H9 (cell line): Measurements from ENCODE around the gene ALB. TPM values are rescaled to one million over a fixed set of nuclear protein-coding genes. Genes with fewer than 3 reads are reported as not detected.

ENCODE experiments used
- DNase-seq: peaks from one replicate; pipeline ENCODE4 v3.0.0-alpha.2; 2017
- H2AFZ ChIP-seq: one replicate; pipeline ENCODE4 v1.6.1; 2013; ENCODE audit warnings: mild to moderate bottlenecking, low read length, control low read depth, moderate library complexity
- H2AK5ac ChIP-seq: 2 replicates; pipeline ENCODE4 v1.6.1; 2013; ENCODE audit warnings: low read length, control low read depth, mixed read lengths; ENCODE audit not compliant: insufficient read length
- H2BK120ac ChIP-seq: one replicate; pipeline ENCODE4 v1.6.1; 2013; ENCODE audit warnings: low read depth, mild to moderate bottlenecking, low read length, control low read depth, inconsistent platforms; ENCODE audit not compliant: poor library complexity, severe bottlenecking
- H2BK12ac ChIP-seq: 2 replicates; pipeline ENCODE4 v1.6.1; 2013; ENCODE audit warnings: low read length, control low read depth, mixed read lengths, low read depth; ENCODE audit not compliant: insufficient read length
- H2BK15ac ChIP-seq: 2 replicates; pipeline ENCODE4 v1.6.1; 2013; ENCODE audit warnings: low read depth, low read length, control low read depth
- H2BK20ac ChIP-seq: one replicate; pipeline ENCODE4 v1.6.1; 2013; ENCODE audit warnings: low read depth, mild to moderate bottlenecking, low read length, control low read depth, inconsistent platforms; ENCODE audit not compliant: poor library complexity, severe bottlenecking
- H2BK5ac ChIP-seq: 2 replicates; pipeline ENCODE4 v1.6.1; 2013; ENCODE audit warnings: low read length, control low read depth, mixed read lengths; ENCODE audit not compliant: insufficient read length
- H3K14ac ChIP-seq: 2 replicates; pipeline ENCODE4 v1.6.1; 2013; ENCODE audit warnings: low read length, control low read depth; ENCODE audit not compliant: insufficient read depth
- H3K18ac ChIP-seq: 2 replicates; pipeline ENCODE4 v1.6.1; 2013; ENCODE audit warnings: low read depth, mild to moderate bottlenecking, mixed read lengths, low read length, control low read depth; ENCODE audit not compliant: insufficient read length
- H3K23ac ChIP-seq: 2 replicates; pipeline ENCODE4 v1.6.1; 2013; ENCODE audit warnings: low read length, control low read depth, mixed read lengths, low read depth; ENCODE audit not compliant: insufficient read length
- H3K23me2 ChIP-seq: 2 replicates; pipeline ENCODE4 v1.6.1; 2013; ENCODE audit warnings: low read depth, mild to moderate bottlenecking, mixed read lengths, low read length, control low read depth; ENCODE audit not compliant: insufficient read length, poor library complexity, severe bottlenecking
- H3K27ac ChIP-seq: 2 replicates; pipeline ENCODE4 v1.5.1; 2013; ENCODE audit warnings: low read length, control low read depth, mixed read lengths, low read depth; ENCODE audit not compliant: insufficient read length
- H3K27me3 ChIP-seq: 2 replicates; pipeline ENCODE4 v1.6.1; 2013; ENCODE audit warnings: low read length, control low read depth, inconsistent platforms; ENCODE audit not compliant: insufficient read depth
- H3K4ac ChIP-seq: 2 replicates; pipeline ENCODE4 v1.6.1; 2013; ENCODE audit warnings: low read depth, mild to moderate bottlenecking, control low read depth, inconsistent platforms, low read length, moderate library complexity
- H3K4me1 ChIP-seq: 2 replicates; pipeline ENCODE4 v1.6.1; 2013; ENCODE audit warnings: low read length, control low read depth, inconsistent platforms; ENCODE audit not compliant: insufficient read depth
- H3K4me2 ChIP-seq: 2 replicates; pipeline ENCODE4 v1.6.1; 2013; ENCODE audit warnings: low read length, control low read depth, mixed read lengths; ENCODE audit not compliant: insufficient read length, insufficient read depth
- H3K56ac ChIP-seq: 2 replicates; pipeline ENCODE4 v1.6.1; 2013; ENCODE audit warnings: low read depth, mild to moderate bottlenecking, mixed read lengths, low read length, control low read depth; ENCODE audit not compliant: insufficient read length
- H3K79me1 ChIP-seq: 2 replicates; pipeline ENCODE4 v1.6.1; 2013; ENCODE audit warnings: low read depth, mild to moderate bottlenecking, moderate library complexity, low read length, control low read depth, inconsistent platforms; ENCODE audit not compliant: insufficient read depth, poor library complexity, severe bottlenecking
- H3K79me2 ChIP-seq: 2 replicates; pipeline ENCODE4 v1.6.1; 2013; ENCODE audit warnings: low read length, control low read depth, inconsistent platforms; ENCODE audit not compliant: insufficient read depth
- H3K9ac ChIP-seq: 2 replicates; pipeline ENCODE4 v1.6.1; 2013; ENCODE audit warnings: low read length, control low read depth, mixed read lengths; ENCODE audit not compliant: insufficient read length; ENCODE audit errors: extremely low read depth
- H3K9me3 ChIP-seq: one replicate; pipeline ENCODE4 v1.6.1; 2013; ENCODE audit warnings: low read depth, low read length, inconsistent platforms; ENCODE audit not compliant: control insufficient read depth
- H3T11ph ChIP-seq: one replicate; pipeline ENCODE4 v1.6.1; 2013; ENCODE audit warnings: mild to moderate bottlenecking, low read length, control low read depth, inconsistent platforms
- H4K20me1 ChIP-seq: one replicate; pipeline ENCODE4 v1.6.1; 2013; ENCODE audit not compliant: control insufficient read depth, insufficient read length, insufficient read depth
- H4K5ac ChIP-seq: 2 replicates; pipeline ENCODE4 v1.6.1; 2013; ENCODE audit warnings: low read depth, mild to moderate bottlenecking, mixed read lengths, low read length, control low read depth; ENCODE audit not compliant: insufficient read length
- H4K8ac ChIP-seq: replicated peaks from 2 replicates; pipeline ENCODE4 v1.6.1; 2013; ENCODE audit warnings: low read length, control low read depth, mixed read lengths, low read depth; ENCODE audit not compliant: insufficient read length
- H4K91ac ChIP-seq: 2 replicates; pipeline ENCODE4 v1.6.1; 2013; ENCODE audit warnings: low read depth, mild to moderate bottlenecking, moderate library complexity, mixed read lengths, low read length, control low read depth; ENCODE audit not compliant: insufficient read length
- H3K27ac Mint-ChIP-seq, 3 experiments: 2 replicates in 2 of 3; 3 replicates in 1 of 3; pipeline ENCODE4 v1.8.0; 2020 to 2021; ENCODE audit warnings: mixed read lengths in 3 of 3, mild to moderate bottlenecking in 1 of 3, moderate library complexity in 1 of 3
- H3K27me3 Mint-ChIP-seq: 2 replicates; pipeline ENCODE4 v1.8.0; 2021; ENCODE audit warnings: low read depth, mild to moderate bottlenecking, moderate library complexity, mixed read lengths
- H3K36me3 Mint-ChIP-seq, 3 experiments: 2 replicates in 2 of 3; 3 replicates in 1 of 3; pipeline ENCODE4 v1.8.0; 2020 to 2021; ENCODE audit warnings: low read depth in 3 of 3, mixed read lengths in 3 of 3; ENCODE audit not compliant: insufficient read depth in 1 of 3
- H3K4me1 Mint-ChIP-seq, 2 experiments: 2 replicates each; pipeline ENCODE4 v1.8.0; 2020; ENCODE audit warnings: mixed read lengths in 2 of 2
- H3K4me3 Mint-ChIP-seq, 2 experiments: 2 replicates in 1 of 2; 3 replicates in 1 of 2; pipeline ENCODE4 v1.8.0; 2020 to 2021; ENCODE audit warnings: mild to moderate bottlenecking in 2 of 2, mixed read lengths in 2 of 2, moderate library complexity in 1 of 2
- H3K9me3 Mint-ChIP-seq, 2 experiments: 2 replicates in 1 of 2; 3 replicates in 1 of 2; pipeline ENCODE4 v1.8.0; 2020; ENCODE audit warnings: mild to moderate bottlenecking in 2 of 2, mixed read lengths in 2 of 2, moderate library complexity in 1 of 2
- total RNA-seq: library from RNA; stranded (reverse); gene quantifications from 2 replicates; pipeline ENCODE4 v1.2.1, GENCODE V29; 2021
- TF ChIP-seq, protein P1 (sequence below): fragments of 200-600 bp; sonication (generic); conservative IDR thresholded peaks from 3 replicates; pipeline ENCODE4 v1.8.0; 2021; ENCODE audit warnings: antibody characterized with exemption, mild to moderate bottlenecking

Gene ALB
- total RNA-seq, 1 experiment from 2014 or later, result not detected

DNA sequence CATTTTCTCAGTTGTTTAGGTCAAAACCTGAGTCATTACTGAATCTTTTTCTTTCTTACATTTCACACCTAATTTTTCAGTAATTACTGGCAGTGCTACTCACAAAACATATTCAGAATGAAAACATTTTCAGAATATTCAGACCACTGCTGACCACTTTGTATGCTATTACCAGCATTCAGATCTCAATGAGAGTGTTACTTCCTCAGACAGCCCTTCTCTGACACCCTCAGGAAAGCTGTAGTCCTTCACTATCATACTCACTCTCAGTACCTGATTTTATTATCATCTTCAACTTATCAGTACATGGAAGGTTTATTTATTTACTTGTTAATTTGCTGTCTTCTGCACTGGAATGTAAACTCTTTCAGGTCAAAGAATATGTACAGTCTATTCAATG, 12.3 kb upstream of the ALB start:
- TF ChIP-seq, protein P1, sequence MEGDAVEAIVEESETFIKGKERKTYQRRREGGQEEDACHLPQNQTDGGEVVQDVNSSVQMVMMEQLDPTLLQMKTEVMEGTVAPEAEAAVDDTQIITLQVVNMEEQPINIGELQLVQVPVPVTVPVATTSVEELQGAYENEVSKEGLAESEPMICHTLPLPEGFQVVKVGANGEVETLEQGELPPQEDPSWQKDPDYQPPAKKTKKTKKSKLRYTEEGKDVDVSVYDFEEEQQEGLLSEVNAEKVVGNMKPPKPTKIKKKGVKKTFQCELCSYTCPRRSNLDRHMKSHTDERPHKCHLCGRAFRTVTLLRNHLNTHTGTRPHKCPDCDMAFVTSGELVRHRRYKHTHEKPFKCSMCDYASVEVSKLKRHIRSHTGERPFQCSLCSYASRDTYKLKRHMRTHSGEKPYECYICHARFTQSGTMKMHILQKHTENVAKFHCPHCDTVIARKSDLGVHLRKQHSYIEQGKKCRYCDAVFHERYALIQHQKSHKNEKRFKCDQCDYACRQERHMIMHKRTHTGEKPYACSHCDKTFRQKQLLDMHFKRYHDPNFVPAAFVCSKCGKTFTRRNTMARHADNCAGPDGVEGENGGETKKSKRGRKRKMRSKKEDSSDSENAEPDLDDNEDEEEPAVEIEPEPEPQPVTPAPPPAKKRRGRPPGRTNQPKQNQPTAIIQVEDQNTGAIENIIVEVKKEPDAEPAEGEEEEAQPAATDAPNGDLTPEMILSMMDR, result no peak
- Mint-ChIP-seq H3K4me3 (no peak overlapping the region), H3K27me3 (no peaks in the 10 kb centered on the region), H3K27ac (no peak overlapping the region), H3K36me3 (no peaks in the 10 kb centered on the region; a peak in 1 of 7 replicates), H3K9me3 (no peaks in the 10 kb centered on the region; a peak in 1 of 5 replicates), H3K4me1 (peaks cover 0 to 7% of the 10 kb centered on the region in 2 experiments; a peak in 2 of 4 replicates)
- Histone ChIP-seq H4K20me1 (no peaks in the 10 kb centered on the region), H2BK12ac (no peak overlapping the region), H3K4ac (no peak overlapping the region), H4K5ac (no peak overlapping the region), H2AFZ (no peak overlapping the region), H3K79me1 (no peaks in the 10 kb centered on the region), H2BK15ac (no peak overlapping the region), H3K18ac (no peak overlapping the region), H3K27ac (no peak overlapping the region), H3K23me2 (no peaks in the 10 kb centered on the region), H2BK5ac (no peak overlapping the region), H3T11ph (no peak overlapping the region), H4K91ac (no peak overlapping the region), H3K4me2 (no peak overlapping the region), H4K8ac (no peak overlapping the region), H2AK5ac (no peak overlapping the region), H3K79me2 (no peaks in the 10 kb centered on the region), H3K9me3 (no peaks in the 10 kb centered on the region), H3K56ac (no peak overlapping the region), H3K9ac (no peak overlapping the region), H2BK120ac (no peak overlapping the region), H3K27me3 (no peaks in the 10 kb centered on the region), H2BK20ac (no peak overlapping the region), H3K14ac (no peak overlapping the region), H3K4me1 (no peaks in the 10 kb centered on the region), H3K23ac (no peak overlapping the region)
- DNase-seq, result no peak
